ENCODE data around the gene MFAP3. TPM values are rescaled to one million over a fixed set of nuclear protein-coding genes. Genes with fewer than 3 reads are reported as not detected.

MFAP3 gene
- total RNA-seq, 1 experiment from 2014 or later: 48.8 TPM

GRCh38 chr5:154097031-154097430 lies 58.3 kb downstream of the MFAP3 start:
- TF ChIP-seq CTCF (IDR thresholded peaks at IDR 0.05; ENCODE audit: unreplicated experiment): no peak
- no peak overlapping the region for H3K4me3 Mint-ChIP-seq (ENCODE audit: unreplicated experiment)
- POLR2A ChIA-PET: no interaction called here
- H3K27me3 Mint-ChIP-seq (ENCODE audit: insufficient read depth, unreplicated experiment): peaks cover 24% of the 10 kb centered on the region
- H3K27ac Mint-ChIP-seq (ENCODE audit: low read depth, unreplicated experiment): no peak overlapping the region
- intact Hi-C loops (cut with micrococcal nuclease): no loop called here
- H3K36me3 Mint-ChIP-seq (ENCODE audit: insufficient read depth, unreplicated experiment): no peaks in the 10 kb centered on the region
- DNase-seq (ENCODE audit: unreplicated experiment): peak; percentile 65
- CTCF ChIA-PET: interaction anchor here (1.1 to 2.8 kb wide), 6 partner anchors 9 to 308 kb away, joined by 3 to 12 read pairs (median 4); no protein-coding TSS in a partner anchor
- no peaks in the 10 kb centered on the region for H3K9me3 Mint-ChIP-seq (ENCODE audit: unreplicated experiment)
- H3K4me1 Mint-ChIP-seq (ENCODE audit: insufficient read depth, unreplicated experiment): no peaks in the 10 kb centered on the region
- BruUV-seq (replicated peaks): no TSS peak

- no peaks in the 10 kb centered on the region for H3K4me1 Mint-ChIP-seq (ENCODE audit: insufficient read depth, unreplicated experiment)
- H3K4me3 Mint-ChIP-seq (ENCODE audit: unreplicated experiment): no peak overlapping the region
- no peaks in the 10 kb centered on the region for H3K9me3 Mint-ChIP-seq (ENCODE audit: unreplicated experiment)
- peaks cover 20% of the 10 kb centered on the region for H3K27me3 Mint-ChIP-seq (ENCODE audit: insufficient read depth, unreplicated experiment)
- no peak for DNase-seq (ENCODE audit: unreplicated experiment)
- CTCF ChIA-PET: interaction anchor here (0.9 to 2.8 kb wide), 3 partner anchors 14 to 307 kb away, joined by 3 to 12 read pairs (median 4); no protein-coding TSS in a partner anchor
- intact Hi-C loops (cut with micrococcal nuclease): no loop called here
- no peak overlapping the region for H3K27ac Mint-ChIP-seq (ENCODE audit: low read depth, unreplicated experiment)
- H3K36me3 Mint-ChIP-seq (ENCODE audit: insufficient read depth, unreplicated experiment): no peaks in the 10 kb centered on the region
- POLR2A ChIA-PET: no interaction called here
- BruUV-seq (replicated peaks): no TSS peak
- no peak for TF ChIP-seq CTCF (IDR thresholded peaks at IDR 0.05; ENCODE audit: unreplicated experiment)
Measured at GRCh38 chr5:154098465-154098864, 59.7 kb downstream of the MFAP3 start.

- H3K27ac Mint-ChIP-seq (ENCODE audit: low read depth, unreplicated experiment): no peak overlapping the region
- no peaks in the 10 kb centered on the region for H3K27me3 Mint-ChIP-seq (ENCODE audit: insufficient read depth, unreplicated experiment)
Measured at GRCh38 chr5:154101184-154101583, 62.4 kb downstream of the MFAP3 start.

GRCh38 chr5:154103233-154103632 lies 64.5 kb downstream of the MFAP3 start:
- Mint-ChIP-seq H3K27ac (ENCODE audit: low read depth, unreplicated experiment) (no peak overlapping the region), H3K9me3 (ENCODE audit: unreplicated experiment) (no peaks in the 10 kb centered on the region), H3K27me3 (ENCODE audit: insufficient read depth, unreplicated experiment) (no peaks in the 10 kb centered on the region), H3K4me1 (ENCODE audit: insufficient read depth, unreplicated experiment) (no peaks in the 10 kb centered on the region), H3K36me3 (ENCODE audit: insufficient read depth, unreplicated experiment) (no peaks in the 10 kb centered on the region), H3K4me3 (ENCODE audit: unreplicated experiment) (no peak overlapping the region)
- TF ChIP-seq CTCF (IDR thresholded peaks at IDR 0.05; ENCODE audit: unreplicated experiment): no peak
- no peak for DNase-seq (ENCODE audit: unreplicated experiment)
- BruUV-seq (replicated peaks): no TSS peak
- CTCF ChIA-PET: interaction anchor here (1.4 kb wide), 1 partner anchor 31 kb away, joined by 9 read pairs; no protein-coding TSS in a partner anchor
- POLR2A ChIA-PET: no interaction called here
- intact Hi-C loops (cut with micrococcal nuclease): no loop called here

More at GRCh38 chr5:154101184-154101583, 62.4 kb downstream of the MFAP3 start:
- intact Hi-C loops (cut with micrococcal nuclease): no loop called here
- H3K36me3 Mint-ChIP-seq (ENCODE audit: insufficient read depth, unreplicated experiment): no peaks in the 10 kb centered on the region
- BruUV-seq (replicated peaks): no TSS peak
- ChIA-PET POLR2A (no interaction called here), CTCF (interaction anchor here (0.6 kb wide), 3 partner anchors 78 to 179 kb away, joined by 3 to 4 read pairs (median 4); no protein-coding TSS in a partner anchor)
- H3K4me3 Mint-ChIP-seq (ENCODE audit: unreplicated experiment): no peak overlapping the region
- TF ChIP-seq CTCF (IDR thresholded peaks at IDR 0.05; ENCODE audit: unreplicated experiment): no peak
- H3K9me3 Mint-ChIP-seq (ENCODE audit: unreplicated experiment): no peaks in the 10 kb centered on the region
- no peaks in the 10 kb centered on the region for H3K4me1 Mint-ChIP-seq (ENCODE audit: insufficient read depth, unreplicated experiment)
- DNase-seq (ENCODE audit: unreplicated experiment): no peak

Other genes starting within 250 kb of the MFAP3 start
- 48.8 and 76.3 TPM in 2 replicates for gene FAM114A2, start 57 bp upstream of the MFAP3 start, total RNA-seq (2022)
- 46.8 and 57.4 TPM in 2 replicates for gene GALNT10, start 151.8 kb downstream of the MFAP3 start, total RNA-seq (2022)

Measured in MCF 10A (cell line).